Measurements from ENCODE around the gene KCNJ4.
"Not testable (repeated sequence)": the region's sequence is repeated elsewhere in the genome, so short reads cannot be mapped to it uniquely, and the experiment has no call there.

Gene KCNJ4

DNA sequence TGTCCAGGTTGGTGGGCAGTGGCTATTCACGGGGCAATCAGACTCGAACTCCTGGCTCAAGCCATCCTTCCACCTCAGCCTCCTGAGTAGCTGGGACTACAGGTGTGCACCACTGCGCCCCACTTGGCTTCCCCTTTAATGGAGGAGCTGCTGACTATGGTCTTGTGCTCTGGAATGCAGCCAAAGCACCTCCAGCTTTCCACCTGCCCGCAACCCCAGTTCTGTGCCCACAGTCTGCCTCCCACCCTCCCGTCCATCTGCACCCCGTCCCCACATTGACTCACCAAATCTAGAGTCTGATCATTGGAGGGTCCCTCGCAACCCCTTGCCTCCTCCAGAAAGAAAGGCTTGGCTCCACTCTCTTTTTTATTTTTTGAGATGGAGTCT is 41.0 kb downstream of the KCNJ4 start:
- DNase-seq (ENCODE audit: low read depth in 3 of 3, low spot score in 1 of 3), result no peak

GRCh38 chr22:38413085-38414008 is 41.7 kb downstream of the KCNJ4 start:
- no peak for DNase-seq (ENCODE audit: low read depth in 3 of 3, low spot score in 1 of 3)

DNA sequence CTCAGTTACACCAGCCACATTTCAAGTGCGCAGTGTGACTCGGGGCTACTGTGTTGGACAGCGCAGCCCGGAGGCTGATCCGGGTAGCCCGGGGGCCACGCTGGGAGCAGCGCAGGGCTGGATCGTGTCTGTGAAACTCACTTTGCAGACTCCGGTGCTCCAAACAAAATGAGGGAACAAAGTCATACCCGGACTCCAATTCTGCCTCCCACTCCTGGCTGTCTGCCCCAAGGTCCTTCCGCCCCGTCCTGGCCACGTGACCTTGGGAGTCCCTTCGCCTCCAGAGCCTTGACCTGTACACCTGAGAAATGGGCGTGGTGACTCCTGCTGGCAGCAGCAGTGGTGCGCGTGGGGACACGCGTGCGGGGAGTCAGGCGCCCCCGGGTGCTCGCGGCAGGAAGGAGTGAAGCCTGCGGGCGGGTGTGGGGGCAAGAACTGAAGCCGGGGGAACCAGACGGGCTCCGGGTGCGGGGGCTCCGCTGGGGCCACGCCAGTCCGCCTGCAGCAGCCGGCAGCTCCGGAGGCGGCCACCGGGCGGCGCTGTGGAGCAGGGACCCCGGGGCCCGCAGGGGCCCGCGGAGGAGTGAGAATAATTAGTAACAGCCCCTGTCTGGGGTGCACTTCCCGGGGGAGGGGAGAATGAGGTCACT is 42.4 kb downstream of the KCNJ4 start:
- peak in 1 of 3 donors; percentile 41 for DNase-seq (ENCODE audit: low read depth in 3 of 3, low spot score in 1 of 3)

DNA sequence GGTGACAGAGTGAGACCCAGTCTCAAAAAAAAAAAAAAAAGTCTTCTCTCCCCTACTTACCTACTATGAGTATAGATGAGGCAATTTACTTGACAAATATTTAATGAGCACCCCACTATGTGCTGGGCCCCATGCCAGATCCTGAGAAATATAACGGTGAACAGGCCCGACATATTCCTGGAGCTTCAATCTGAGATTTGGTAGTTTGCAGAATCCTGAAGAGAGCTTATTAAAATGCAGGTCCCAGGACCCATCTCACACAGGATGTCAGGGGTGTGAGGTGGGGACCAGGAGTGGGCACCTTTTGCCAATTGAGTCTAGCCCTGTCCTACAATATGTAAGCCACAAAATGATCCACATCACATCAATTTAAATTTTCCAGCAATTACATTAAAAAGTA is 44.0 kb downstream of the KCNJ4 start:
- no peak for DNase-seq (ENCODE audit: low read depth in 3 of 3, low spot score in 1 of 3)

DNA sequence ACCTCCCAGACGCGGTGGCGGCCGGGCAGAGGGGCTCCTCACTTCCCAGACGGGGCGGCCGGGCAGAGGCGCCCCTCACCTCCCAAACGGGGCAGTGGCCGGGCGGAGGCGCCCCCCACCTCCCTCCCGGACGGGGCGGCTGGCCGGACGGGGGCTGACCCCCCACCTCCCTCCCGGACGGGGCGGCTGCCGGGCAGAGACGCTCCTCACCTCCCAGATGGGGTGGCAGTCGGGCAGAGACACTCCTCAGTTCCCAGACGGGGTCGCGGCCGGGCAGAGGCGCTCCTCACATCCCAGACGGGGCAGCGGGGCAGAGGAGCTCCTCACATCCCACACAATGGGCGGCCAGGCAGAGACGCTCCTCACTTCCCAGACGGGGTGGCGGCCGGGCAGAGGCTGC is 45.1 kb downstream of the KCNJ4 start:
- DNase-seq (ENCODE audit: low read depth in 3 of 3, low spot score in 1 of 3), result not testable (repeated sequence)

DNA sequence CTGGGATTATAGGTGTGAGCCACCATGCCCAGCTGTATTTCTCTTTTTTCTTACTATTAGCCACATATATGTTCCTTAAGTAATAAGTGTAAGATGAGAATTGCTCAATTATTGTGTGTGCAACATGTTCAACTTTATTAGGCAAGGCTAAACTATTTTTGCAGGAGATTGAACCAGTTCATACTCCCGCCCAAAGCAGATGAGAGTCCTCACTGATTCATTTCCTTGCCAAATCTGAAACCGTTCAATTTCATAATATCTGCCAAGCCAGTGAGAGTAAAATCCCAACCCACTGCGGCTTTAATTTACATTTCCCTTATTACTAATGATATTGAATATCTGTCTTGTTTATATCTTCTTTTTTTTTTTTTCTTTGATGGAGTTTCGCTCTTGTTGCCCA is 48.4 kb downstream of the KCNJ4 start:
- DNase-seq (ENCODE audit: low read depth in 3 of 3, low spot score in 1 of 3), result no peak

GRCh38 chr22:38404419-38404818 is 50.6 kb downstream of the KCNJ4 start:
- no peak for DNase-seq (ENCODE audit: low read depth in 3 of 3, low spot score in 1 of 3)

DNA sequence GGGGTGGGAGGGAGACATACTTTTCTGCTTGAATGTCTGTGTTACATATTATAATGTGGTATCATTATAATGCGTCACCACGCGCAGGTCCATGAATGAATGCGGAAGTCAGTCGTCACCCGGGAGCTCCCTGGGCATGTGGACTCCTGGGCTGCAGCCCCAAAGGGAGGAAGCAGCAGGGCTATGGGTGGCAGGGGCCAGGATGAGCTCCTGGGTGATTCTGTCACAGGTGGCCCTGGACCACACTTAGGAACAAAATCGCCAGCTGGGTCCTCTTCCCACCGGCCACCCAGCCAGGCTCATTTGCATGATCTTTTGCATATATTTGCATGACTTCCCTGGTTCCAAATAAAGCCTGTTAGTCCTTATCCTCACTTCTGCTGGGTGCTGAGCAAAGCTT is 51.2 kb downstream of the KCNJ4 start:
- no peak for DNase-seq (ENCODE audit: low read depth in 3 of 3, low spot score in 1 of 3)

DNA sequence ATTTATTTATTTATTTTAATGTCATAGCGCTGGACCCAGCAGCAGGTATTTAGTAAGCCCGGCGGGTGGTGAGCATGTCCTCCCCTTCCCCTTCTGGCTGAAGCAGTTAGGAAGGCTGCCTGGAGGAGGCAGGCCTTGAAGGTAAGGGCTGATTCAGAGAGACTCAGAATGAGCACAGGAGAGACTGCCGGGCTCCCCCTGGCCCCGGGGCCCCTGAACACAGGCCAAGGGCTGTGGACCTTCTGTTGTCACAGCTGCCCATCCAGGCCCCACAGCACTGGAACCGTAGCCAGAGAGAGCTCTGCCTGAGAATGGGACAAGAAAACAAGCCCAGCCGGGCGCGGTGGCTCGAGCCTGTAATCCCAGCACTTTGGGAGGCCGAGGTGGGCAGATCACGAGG is 52.8 kb downstream of the KCNJ4 start:
- DNase-seq (ENCODE audit: low read depth in 3 of 3, low spot score in 1 of 3), result no peak

GRCh38 chr22:38401336-38402084 is 53.5 kb downstream of the KCNJ4 start:
- no peak for DNase-seq (ENCODE audit: low read depth in 3 of 3, low spot score in 1 of 3)

DNA sequence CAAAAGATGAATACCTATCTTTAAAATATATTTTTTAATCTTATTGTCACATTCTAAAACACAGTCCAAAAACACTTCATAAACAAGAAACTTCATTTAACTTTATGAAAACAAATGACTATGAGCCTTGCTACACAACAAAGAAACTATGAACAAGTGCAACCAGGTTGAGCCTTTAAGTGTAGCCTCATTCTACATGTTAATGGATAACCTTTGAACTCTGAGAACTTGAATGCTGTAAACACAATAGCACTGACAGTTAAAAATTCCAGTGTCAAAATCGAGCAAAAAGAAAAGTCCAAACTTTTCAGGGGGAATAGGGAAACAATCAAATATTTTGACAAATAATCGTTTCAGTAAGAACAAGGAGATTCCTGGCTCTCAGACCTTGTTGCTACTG is 54.7 kb downstream of the KCNJ4 start:
- DNase-seq (ENCODE audit: low read depth in 3 of 3, low spot score in 1 of 3), result not testable (repeated sequence)

DNA sequence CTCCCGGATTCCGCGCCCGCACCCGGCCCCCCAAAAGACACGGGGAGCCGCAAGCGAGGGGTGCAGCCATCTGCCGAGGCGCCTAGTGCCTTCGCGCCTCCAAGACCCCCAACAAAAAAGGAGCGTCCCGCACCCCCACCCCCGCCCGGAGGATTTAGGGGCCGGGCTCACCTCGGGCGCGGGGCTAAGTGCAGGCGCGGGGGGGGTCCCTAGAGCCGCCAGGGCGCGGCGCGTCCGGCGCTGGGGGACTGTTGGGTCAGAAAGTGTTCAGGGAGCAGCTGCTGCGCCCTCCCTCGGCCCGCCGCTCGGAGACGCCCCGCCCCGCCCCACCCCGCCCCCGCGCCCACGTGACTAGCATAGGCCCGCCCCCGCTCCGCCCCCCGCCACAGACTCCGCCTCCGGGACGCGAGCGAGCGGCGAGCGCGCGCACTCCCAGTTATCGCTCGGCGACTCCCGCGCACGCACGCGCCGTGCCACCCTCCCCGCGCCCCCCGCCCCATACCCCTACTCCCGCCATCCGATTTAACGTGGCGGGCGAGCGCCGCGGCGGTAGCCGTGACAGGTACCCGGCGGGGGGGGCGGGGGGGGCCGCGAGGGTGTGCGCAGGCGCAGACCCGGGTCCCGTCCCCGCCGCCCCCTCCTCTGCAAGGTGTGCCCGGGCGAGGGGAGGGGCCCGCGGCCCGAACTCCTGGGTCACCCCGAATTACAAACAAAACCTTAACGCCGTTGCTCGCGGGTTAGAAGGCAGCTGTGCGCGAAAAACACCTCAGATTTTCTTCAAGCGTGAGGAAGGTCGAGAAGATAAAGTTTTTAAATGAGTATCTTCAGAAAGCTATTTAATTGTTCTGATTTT is 56.2 kb downstream of the KCNJ4 start:
- DNase-seq (ENCODE audit: low read depth in 3 of 3, low spot score in 1 of 3), result peak; percentile 75 to 81 (median 77)

GRCh38 chr22:38398181-38398608 is 56.8 kb downstream of the KCNJ4 start:
- peak in 1 of 3 donors; percentile 23 for DNase-seq (ENCODE audit: low read depth in 3 of 3, low spot score in 1 of 3)

DNA sequence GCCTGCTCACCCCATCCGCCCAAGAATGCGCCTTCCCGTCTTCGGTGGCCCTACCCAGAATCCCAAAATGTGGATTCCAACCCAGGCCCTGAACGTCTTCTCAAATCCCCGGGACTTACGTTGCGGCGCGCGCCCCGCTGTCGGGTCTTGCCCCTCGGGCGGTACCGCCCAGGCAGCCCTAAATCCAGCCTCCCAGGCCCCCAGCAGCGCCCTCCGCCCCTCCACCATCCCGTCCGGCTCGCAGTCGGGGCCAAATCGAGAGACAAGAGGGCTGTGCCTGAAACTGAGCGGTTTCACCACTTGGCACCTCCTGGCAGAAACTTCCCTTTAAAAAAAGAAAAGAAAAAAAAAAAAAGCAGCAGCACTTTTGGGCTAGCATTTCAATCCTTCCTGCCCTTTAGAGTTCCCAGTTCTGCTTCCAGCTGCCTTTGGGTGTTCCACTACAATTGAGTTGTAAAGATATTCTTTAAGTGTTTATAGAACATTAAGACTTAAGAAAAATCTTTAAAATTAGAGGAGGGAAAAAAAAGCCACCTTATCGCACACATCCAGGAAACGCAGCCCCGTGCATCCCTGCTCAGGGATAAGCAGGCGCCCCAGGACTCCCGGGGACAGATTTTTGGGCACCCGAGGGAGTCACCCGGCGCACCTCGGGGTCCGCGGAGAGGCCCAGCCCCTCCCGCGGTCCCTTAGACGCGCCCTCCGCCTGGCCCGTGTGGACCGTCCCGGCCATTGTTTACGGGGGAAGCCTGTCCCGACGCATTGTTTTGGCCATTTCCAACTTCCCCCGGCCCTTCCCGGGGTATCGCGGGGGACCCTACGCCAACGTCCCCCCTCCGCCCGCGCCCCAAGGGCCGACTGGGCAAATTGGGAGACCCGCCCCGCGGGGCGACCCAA is 57.6 kb downstream of the KCNJ4 start:
- no peak for DNase-seq (ENCODE audit: low read depth in 3 of 3, low spot score in 1 of 3)

DNA sequence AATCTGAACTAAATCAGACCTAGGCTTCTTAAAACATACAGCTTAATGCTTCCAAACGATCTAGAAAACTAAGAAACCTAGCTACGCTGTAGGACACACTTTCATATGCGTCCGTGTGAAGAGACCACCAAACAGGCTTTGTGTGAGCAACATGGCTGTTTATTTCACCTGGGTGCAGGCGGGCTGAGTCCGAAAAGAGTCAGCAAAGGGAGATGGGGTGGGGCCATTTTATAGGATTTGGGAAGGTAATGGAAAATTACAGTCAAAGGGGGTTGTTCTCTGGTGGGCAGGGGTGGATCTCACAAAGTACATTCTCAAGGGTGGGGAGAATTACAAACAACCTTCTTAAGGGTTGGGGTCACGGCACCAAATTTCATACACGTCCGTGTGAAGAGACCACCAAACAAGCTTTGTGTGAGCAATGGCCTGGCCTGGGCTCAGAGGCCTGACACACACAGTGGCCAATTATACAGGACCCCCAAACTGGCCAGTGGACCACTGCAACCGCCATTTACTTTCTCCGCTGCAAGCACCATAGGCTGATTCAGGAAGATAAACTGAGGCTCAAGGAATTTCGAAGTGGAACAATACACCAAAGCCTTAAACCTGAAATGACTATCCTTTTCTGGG is 58.4 kb downstream of the KCNJ4 start:
- not testable (repeated sequence) for DNase-seq (ENCODE audit: low read depth in 3 of 3, low spot score in 1 of 3)

GRCh38 chr22:38395944-38396343 is 59.1 kb downstream of the KCNJ4 start:
- DNase-seq (ENCODE audit: low read depth in 3 of 3, low spot score in 1 of 3), result not testable (repeated sequence)

GRCh38 chr22:38394929-38395624 is 59.9 kb downstream of the KCNJ4 start:
- DNase-seq (ENCODE audit: low read depth in 3 of 3, low spot score in 1 of 3), result not testable (repeated sequence)

GRCh38 chr22:38389428-38389818 is 65.6 kb downstream of the KCNJ4 start:
- not testable (repeated sequence) for DNase-seq (ENCODE audit: low read depth in 3 of 3, low spot score in 1 of 3)

Measured in stimulated activated CD4-positive, alpha-beta T cell treated with anti-CD3 and anti-CD28 coated beads, TNF-alpha, amount 100 ng/mL, for 1 hour (primary cell).